GM18502 (cell line): Measurements from ENCODE around the gene OR4K2.
"Not testable (repeated sequence)": the region's sequence is repeated elsewhere in the genome, so short reads cannot be mapped to it uniquely, and the experiment has no call there.

Source experiments
- ATAC-seq: cut with Tn5 transposase; IDR thresholded peaks from one replicate; pipeline ENCODE4 v1.9.1; 2021; ENCODE audit warnings: mild to moderate bottlenecking; ENCODE audit not compliant: unreplicated experiment, poor library complexity

The OR4K2 gene, protein sequence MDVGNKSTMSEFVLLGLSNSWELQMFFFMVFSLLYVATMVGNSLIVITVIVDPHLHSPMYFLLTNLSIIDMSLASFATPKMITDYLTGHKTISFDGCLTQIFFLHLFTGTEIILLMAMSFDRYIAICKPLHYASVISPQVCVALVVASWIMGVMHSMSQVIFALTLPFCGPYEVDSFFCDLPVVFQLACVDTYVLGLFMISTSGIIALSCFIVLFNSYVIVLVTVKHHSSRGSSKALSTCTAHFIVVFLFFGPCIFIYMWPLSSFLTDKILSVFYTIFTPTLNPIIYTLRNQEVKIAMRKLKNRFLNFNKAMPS

DNA sequence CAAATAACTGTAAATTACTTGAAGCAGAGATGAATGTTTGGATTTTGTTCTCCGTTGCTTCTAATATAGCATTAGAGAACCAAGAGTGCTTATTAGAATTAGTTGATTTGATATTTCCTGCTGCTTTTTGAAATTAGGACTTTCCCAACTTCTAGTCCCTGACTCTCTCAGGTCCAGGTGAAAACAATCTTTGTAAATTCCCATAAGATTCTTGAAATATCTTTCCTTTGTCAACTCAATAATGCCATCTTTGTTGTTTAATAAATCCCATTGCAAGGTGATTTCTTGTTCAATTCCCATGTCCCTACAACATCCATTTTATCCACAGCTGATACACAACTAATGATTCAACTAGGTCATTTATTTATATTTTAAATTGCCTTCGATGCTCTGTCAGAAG is at the start of gene OR4K2:
Gene OR4K2 (plus strand): TSS at position 301 of the 400 bp plus-strand sequence. CDS start 1,126 bp downstream, outside the sequence.
- no peak for ATAC-seq

DNA sequence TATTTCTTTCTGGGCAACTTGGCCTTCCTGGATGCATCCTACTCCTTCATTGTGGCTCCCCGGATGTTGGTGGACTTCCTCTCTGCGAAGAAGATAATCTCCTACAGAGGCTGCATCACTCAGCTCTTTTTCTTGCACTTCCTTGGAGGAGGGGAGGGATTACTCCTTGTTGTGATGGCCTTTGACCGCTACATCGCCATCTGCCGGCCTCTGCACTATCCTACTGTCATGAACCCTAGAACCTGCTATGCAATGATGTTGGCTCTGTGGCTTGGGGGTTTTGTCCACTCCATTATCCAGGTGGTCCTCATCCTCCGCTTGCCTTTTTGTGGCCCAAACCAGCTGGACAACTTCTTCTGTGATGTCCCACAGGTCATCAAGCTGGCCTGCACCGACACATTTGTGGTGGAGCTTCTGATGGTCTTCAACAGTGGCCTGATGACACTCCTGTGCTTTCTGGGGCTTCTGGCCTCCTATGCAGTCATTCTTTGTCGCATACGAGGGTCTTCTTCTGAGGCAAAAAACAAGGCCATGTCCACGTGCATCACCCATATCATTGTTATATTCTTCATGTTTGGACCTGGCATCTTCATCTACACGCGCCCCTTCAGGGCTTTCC is 47.2 kb upstream of the OR4K2 start:
- ATAC-seq, result not testable (repeated sequence)

DNA sequence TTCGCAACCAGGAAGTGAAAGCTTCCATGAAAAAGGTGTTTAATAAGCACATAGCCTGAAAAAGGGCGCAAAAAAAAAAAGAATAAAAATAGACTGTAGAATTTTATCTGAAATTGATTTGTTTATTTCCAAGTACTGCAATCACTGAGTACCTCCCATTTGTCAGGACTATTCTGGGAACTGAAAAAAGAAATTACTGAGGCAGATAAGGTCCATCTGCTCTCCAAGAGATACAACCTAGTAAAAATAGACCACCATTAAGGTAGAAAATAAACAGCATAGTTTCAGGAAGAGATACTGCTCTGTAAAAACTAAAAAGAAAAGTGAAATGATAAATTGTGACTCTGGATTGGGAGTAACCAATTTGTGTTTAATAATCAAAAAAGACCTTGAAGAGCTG is 46.6 kb upstream of the OR4K2 start:
- ATAC-seq, result no peak

DNA sequence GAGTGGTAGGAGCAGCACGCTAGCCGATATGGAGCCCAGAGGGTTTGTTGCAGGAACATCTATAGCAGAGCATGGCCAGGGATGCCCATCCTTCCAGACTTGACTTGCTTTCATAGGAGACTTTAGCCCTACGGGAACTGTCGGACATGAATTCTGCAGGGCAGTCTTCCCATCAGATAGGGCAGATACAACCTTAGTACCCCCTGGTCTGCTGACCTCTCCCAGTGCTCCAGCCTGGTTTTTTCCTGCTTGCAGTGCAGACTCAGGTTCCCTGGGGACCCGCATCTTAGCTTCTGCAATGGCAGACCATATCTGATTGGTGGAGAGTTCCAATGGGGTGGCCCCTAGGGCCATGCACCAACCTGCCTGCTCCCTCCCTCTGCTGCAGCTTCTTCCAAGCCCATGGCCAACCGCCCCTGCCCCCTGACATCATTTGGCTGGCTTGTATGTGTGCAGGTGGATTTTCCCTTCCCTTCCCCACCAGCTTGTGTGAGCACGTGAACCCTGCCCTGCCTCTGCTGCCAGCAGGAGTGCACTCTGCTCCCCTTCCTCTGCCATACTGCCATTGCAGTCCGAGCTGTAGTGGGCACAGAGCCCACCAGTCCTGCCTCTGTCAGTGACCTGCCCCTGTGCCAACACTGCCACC is 40.6 kb upstream of the OR4K2 start:
- not testable (repeated sequence) for ATAC-seq

DNA sequence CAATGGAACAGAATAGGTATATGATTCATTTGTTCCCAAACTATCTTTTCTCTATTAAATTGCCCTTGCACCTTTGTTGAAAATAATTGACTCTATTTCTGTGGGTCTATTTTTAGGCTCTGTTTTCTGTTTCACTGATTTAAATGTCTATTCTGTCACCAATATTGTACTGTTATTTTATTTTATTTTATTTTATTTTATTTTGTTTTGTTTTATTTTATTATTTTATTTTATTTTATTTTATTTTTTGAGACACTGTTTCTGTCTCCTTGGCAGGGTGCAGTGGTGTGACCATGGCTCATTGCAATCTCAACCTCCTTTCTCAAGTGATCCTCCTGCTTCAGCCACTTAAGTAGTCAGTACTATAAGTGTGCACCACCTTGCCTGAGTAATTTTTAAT is 36.5 kb upstream of the OR4K2 start:
- no peak for ATAC-seq

DNA sequence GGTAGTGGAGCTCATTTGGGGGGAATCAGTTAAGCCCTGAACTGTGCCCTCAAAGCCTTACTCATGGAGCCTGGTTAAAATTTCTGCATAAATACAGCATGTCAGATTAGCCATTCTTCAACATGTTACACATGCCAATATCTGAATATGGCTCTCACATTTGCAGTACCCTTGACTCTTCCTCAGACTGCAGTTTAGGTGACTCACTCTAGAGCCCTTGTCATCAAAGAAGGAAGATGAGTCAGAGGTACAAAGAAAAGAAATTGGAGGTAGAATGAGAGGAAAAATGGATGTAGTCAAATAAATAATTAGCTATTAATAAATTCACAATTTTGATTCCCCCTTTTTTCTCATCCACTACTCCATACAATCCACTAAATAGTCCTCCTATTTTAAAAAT is 23.6 kb upstream of the OR4K2 start:
- no peak for ATAC-seq

DNA sequence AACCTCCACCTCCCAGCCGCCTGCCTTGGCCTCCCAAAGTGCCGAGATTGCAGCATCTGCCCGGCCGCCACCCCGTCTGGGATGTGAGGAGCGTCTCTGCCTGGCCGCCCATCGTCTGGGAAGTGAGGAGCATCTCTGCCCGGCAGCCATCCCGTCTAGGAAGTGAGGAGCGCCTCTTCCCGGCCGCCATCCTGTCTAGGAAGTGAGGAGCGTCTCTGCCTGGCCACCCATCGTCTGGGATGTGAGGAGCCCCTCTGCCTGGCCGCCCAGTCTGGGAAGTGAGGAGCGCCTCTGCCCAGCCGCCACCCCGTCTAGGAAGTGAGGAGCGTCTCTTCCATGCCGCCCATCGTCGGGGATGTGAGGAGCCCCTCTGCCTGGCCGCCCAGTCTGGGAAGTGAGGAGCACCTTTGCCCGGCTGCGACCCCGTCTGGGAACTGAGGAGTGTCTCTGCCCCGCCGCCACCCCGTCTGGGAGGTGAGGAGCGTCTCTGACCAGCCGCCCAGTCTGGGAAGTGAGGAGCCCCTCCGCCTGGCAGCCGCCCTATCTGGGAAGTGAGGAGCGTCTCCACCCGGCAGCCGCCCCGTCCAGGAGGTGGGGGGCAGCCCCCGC is 8.8 kb upstream of the OR4K2 start:
- ATAC-seq, result not testable (repeated sequence)

DNA sequence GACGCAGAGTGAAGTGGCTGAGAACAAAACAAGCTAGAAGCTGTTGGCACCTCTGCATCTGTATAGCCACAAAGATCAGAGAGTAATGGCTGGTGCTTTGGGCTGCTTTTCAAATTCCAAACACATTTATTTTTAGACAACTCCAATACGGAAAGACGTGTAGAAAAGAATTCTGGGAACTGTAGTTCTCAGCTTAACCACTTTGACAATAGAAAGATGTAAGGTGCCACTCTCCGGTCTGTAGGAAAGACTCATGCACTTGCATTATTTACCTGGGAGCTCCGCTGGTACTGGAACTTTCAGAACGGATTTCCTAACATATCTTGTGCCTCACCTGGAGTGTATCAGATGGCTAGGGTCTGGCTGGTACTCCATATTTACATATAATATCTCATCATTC is 1.8 kb upstream of the OR4K2 start:
- no peak for ATAC-seq

DNA sequence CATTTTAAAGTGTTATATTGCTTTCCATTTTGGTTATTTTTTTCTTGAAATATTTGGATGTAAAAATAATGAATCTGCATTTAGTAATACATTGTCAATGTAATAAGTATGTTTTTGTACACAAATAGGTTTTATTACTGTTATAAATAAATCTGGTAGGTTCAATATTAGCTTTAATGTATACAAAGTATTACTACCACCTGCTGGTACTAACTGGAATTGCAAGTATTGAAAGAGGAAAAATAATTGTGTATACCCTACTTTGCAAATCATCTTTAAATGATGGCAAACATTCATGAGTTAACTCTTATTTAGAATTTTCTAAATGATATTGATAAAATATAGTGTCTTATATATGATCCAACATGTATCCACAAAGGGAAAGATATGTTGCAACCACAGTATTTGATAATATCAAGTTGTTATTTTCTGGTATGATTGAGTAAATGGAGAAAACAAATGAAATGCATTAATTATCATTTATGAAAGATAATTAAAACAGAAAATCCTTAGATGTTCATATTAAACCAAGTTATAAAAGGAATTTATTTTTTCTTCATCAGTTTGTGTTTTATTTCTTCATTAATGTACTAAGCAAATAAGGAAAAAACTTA is 3.2 kb downstream of the OR4K2 start:
- no peak for ATAC-seq

DNA sequence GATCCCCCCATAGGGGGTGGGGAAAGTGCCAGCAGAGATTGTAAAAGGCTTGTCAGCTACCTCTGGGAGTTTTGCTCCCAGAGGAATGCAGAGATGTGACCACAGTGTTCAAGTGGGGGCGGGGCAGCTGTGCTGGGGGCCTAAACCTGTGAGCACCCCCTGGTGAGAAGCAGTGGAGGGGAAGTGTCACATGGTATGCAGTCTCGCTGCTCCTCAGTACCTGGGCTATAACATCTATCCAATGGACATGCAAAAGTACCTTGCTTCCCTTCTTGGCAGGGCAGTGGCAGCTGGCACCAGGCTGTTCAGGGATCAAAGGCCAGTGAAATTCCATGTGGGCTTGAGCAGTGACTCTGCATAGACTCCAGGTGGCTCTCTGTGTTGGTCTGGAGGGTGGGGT is 20.3 kb downstream of the OR4K2 start:
- no peak for ATAC-seq

DNA sequence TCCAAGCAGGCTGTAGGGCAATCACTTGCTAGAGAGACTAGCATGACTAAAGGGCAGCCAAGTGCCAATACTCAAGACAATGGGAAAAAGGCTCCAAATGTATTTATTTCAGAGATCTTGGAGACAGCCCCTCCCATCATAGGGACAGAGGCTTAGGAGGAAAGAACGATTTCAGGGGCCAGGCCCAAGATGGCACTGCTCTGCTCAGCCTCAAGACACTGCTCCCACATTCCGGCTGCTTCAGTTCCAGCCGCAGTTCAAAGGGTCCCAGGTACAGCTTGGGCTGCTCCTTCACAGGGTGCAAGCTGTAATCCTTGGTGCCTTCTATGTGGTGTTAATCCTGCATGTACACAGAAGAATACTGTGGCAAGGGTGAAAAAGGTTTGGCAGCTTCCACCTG is 26.1 kb downstream of the OR4K2 start:
- ATAC-seq, result no peak

DNA sequence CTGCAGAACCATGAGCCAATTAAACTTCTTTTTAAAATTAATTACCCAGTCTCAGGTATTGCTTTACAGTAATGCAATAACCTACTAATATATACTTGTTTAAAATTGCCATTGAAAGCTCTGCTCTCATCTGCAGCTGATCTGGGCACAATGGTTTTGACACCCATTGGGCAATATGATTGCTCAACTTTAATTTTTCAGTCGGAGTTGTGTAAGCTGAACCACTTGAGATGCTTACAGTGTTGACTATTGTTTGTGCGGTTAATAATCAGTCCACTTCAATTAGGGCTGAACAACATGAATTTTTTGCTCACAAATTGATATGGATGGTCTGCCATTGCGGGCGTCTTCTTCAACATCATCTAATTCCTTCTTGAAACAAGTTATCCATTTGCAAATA is 27.5 kb downstream of the OR4K2 start:
- no peak for ATAC-seq

DNA sequence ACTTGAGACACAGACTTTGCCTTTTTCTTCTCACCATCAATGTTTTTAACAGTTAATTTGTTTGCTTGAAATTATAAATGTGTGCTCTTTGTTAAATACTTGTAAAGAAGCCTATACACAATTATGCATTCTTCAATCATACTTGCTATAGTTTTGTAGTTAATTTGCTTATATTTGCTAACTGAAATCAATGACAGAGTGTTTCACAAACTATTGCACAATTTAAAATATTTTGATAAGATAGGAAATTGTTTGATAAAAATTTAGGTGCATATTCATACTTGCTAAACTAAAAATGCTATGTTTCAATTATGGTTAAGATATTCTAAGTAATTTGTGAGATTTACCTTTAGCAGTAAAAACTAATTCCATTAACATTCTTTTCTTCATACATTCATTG is 31.7 kb downstream of the OR4K2 start:
- ATAC-seq, result no peak

DNA sequence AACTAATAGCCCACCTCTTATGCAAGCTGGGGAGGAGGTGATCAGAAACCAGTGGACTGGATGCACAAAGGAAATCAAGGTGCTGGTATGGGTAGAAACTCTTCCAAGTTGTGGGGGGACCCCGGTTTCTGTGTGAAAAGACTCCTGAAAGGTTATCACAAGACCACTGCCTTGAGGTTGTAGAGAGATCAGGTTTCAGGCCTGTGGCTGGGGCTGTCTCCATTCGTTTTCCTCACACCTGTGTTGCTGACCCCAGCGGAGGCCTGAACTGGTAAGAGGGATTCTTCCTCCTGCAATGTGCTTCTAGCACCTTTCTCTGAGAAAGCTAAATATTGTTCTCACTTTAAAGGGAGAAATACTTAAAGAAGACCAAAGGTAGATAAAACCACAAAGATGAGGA is 36.2 kb downstream of the OR4K2 start:
- ATAC-seq, result no peak

DNA sequence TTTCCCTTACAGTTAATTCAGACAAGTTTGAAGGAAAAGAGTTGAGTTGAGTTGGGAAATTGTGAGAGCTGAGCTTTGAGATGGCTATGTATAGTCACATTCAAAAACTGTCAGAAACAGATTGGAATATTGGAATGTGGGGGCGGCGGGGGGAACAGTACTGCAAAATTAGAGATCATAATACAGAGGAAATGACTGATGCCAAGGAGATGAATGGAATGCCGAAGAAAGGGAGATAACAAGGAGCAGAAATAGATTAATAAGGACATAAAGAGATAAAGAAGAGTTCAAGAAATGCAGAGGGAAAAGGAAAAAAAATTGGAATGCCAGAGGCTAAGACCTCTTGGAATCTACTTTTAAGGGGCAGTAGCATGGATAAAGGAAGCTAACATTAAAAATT is 42.3 kb downstream of the OR4K2 start:
- no peak for ATAC-seq

DNA sequence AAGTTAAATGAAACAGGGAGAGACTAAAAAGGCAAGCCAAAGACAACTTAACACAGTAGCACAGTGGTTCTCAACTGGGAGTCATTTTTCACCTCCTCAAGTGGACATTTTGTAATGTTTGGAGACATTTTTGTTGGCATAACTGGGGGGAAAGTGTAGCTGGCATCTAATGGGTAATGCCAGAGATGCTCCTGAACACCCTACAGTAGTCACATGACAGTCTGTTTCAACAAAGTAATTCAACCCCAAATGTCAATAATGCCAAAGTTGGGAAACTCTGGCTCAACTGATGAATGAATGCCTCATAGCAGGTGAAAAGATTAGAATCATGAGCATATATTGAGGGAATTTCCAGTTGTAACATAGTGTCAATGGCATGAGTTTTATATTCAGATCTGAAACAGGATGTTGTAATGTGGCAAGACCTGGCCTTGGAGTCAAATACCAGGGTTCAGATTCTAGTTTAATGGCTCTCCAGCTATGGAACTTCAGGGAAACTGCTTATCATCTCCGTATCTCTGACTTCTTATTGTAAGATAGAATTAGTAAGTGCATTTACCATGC is 43.1 kb downstream of the OR4K2 start:
- ATAC-seq, result no peak

DNA sequence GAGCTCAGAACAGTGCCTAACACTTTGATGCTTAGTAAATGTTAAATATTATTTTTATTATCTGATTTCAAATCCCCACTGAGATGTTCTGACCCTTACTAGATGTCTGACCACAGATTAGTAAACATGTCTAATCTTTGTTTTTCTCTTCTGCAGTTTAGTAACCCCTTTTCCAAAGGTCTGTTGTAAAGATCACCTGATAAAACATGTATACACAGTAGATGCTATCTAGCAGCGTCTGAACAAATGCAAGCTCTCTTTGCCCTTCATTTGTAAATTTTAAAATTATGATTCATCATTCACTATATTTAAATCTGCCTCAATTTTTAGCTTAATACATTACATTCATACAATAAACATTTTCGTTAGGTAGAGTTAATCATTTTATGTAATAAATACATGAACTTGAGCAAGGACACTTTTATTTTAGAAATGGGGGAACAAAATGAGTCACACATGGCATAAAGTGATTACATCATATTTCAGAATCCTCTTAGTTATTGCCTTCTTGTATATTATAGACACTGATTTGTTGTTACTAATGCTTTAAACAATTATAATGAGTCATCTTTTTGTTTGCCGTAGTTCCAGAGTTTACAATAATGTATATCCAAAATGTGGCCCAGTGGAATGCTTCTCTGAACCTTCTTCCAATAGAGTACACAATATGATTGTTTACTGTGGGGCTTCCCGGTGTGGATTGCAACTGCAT is 43.8 kb downstream of the OR4K2 start:
- ATAC-seq, result no peak

DNA sequence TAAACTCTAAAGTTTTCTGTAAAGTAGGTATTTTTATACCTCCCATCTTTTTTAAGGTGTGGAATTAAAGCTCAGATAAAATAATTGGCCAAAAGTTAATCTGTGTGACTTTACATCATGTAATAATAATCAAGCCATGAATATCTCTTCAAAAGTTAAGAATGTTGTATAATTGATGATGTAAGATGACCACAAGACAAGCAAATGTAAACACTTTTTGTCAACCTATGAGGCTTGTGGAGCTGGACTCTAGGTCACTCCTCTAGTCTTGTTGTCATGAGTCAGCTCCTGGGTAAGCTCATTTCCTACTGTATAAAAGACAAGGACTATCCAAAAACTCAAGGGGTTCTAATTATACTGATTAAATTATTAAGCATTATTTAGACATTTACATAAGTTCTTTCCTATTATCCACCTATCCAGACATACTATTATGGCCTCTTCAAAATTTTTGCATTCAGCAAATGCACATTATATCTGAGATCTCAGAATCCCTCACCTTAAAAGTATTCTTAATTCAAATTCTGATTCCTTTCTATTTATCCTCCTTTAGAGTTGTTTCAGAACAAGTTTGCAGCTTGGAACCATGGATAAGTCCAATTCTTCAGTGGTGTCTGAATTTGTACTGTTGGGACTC is 45.2 kb downstream of the OR4K2 start, which contains the start of gene OR4K5:
Gene OR4K5 (plus strand): TSS at position 587 of the 637 bp plus-strand sequence. CDS start 0 bp downstream, at position 587.
- no peak for ATAC-seq

DNA sequence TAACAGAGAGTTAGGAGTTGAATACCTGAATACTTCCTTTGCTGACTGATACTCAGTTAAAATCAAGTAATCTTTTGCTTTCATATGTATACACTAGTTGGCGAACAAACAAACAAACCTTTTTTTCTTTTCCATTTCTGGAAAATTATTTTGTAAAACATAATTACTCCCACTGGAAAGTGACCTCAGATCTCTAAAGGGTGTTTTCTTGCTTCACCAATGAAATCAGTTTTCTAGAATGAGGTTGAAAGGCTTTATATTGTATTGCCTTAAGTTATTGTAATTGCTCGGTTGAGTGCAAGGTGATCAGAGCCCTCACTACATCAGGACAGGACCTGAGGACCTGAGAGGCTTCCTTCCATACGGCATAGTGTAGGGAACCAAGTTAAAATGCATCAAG is 55.7 kb downstream of the OR4K2 start, which contains the start of gene OR4K1:
Gene OR4K1 (plus strand): TSS at position 301 of the 400 bp plus-strand sequence. CDS start 4,750 bp downstream, outside the sequence.
- no peak for ATAC-seq
